Spinal cord (tissue), 10 donors: ENCODE measurements around the gene GATD1. TPM values are rescaled to one million over a fixed set of nuclear protein-coding genes. Genes with fewer than 3 reads are reported as not detected.

ENCODE experiments used
- DNase-seq, 6 donors: peaks; one replicate each; pipeline versions ENCODE4 v3.0.0 to v3.0.0-alpha.2; 2013 to 2015; ENCODE audit warnings: low spot score in 6 of 6, low read depth in 4 of 6
- H3K27ac ChIP-seq: one replicate; pipeline ENCODE4 v1.5.1; 2013; ENCODE audit warnings: low read depth, low read length, control low read depth
- H3K27me3 ChIP-seq: one replicate; pipeline ENCODE4 v1.6.1; 2013; ENCODE audit warnings: low read length; ENCODE audit not compliant: control insufficient read depth, insufficient read depth
- H3K36me3 ChIP-seq: one replicate; pipeline ENCODE4 v1.6.1; 2013; ENCODE audit warnings: low read length; ENCODE audit not compliant: control insufficient read depth, insufficient read depth
- H3K4me1 ChIP-seq: one replicate; pipeline ENCODE4 v1.6.1; 2013; ENCODE audit warnings: low read length; ENCODE audit not compliant: control insufficient read depth, insufficient read depth
- H3K4me3 ChIP-seq: one replicate; pipeline ENCODE4 v1.5.1; 2013; ENCODE audit warnings: low read depth, low read length, control low read depth
- H3K9me3 ChIP-seq: one replicate; pipeline ENCODE4 v1.6.1; 2013; ENCODE audit warnings: low read length; ENCODE audit not compliant: control insufficient read depth, insufficient read depth
- whole genome bisulfite sequencing: methylation state at CpG from one replicate; pipeline ENCODE4 v1.1.5; 2013; ENCODE audit warnings: missing lambda C conversion rate; ENCODE audit not compliant: insufficient coverage; 5-methylcytosine and 5-hydroxymethylcytosine counted together
- polyA plus RNA-seq, 2 donors: library from polyadenylated mRNA; unstranded; fragments of 120-200 nt; gene quantifications; one replicate each; pipeline ENCODE4 v1.2.1, GENCODE V29; 2013; ENCODE audit not compliant: insufficient read length in 2 of 2
- small RNA-seq: library from RNA; depleted of rRNA; stranded (forward); fragments of <200 nt; gene quantifications from one replicate; pipeline ENCODE3, GENCODE V24; 2014; ENCODE audit warnings: low replicate concordance
- total RNA-seq, 2 donors: library from RNA; depleted of rRNA in 1 of 2; stranded (reverse); fragments of 120-200 nt in 1 of 2; fragments of >200 nt in 1 of 2; gene quantifications; one replicate each; pipeline versions ENCODE4 v1.2.3 to v1.2.4, GENCODE V29; 2013 to 2014
- donor health status: healthy.

GATD1 gene
- total and polyA plus RNA-seq, 4 donors = 22.8 to 133 (median 70.9) TPM

DNA sequence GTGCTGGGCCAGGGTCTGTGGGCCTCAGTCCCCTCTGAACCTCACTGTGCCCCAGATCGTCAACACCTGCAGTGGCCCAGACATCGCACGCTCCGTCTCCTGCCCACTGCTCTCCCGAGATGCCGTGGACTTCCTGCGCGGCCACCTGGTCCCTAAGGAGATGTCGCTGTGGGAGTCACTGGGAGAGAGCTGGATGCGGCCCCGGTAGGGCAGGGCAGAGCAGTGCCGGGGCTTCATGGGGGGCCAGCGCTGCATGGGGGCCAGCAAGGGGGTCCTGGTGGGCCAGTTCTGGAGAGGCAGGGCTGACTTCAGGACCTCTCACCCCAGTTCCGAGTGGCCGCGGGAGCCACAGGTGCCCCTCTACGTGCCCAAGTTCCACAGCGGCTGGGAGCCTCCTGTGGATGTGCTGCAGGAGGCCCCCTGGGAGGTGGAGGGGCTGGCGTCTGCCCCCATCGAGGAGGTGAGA is 54.9 kb downstream of the GATD1 start:
- H3K36me3 ChIP-seq = no peaks in the 10 kb centered on the region
- H3K9me3 ChIP-seq = no peaks in the 10 kb centered on the region
- H3K4me1 ChIP-seq = peaks cover 31% of the 10 kb centered on the region
- 66% methylated on average over 13 of the region's 20 CpGs for WGBS
- peaks cover 78% of the 10 kb centered on the region for H3K27me3 ChIP-seq
- no peak overlapping the region for H3K27ac ChIP-seq
- DNase-seq = no peak
- no peak overlapping the region for H3K4me3 ChIP-seq

DNA sequence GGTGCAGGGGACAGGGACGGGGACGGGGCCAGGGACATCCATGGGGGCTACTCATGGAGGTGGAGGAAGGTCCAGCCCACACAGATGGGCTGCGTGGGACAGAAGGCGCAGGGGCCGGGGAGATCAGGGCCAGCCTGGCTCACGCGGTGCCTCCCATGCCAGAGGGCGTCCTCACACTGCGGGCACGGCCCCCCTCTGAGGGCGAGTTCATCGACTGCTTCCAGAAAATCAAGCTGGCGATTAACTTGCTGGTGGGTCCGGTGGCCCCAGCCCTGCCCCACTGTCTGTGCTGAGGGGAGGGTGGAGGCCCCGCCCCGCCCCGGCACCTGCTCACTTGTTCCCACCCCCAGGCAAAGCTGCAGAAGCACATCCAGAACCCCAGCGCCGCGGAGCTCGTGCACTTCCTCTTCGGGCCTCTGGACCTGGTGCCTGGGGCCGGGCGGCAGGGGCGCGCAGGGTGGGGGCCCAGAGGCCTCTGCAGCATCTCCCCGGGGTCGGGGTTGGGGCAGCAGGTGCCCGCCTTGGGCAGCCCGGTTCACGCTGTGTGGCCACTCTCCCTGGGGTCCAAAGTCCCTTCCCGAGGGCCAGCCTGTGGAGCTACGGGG is 55.4 kb downstream of the GATD1 start:
- H3K27ac ChIP-seq = no peak overlapping the region
- no peaks in the 10 kb centered on the region for H3K9me3 ChIP-seq
- WGBS = 31% methylated on average over 31 of the region's 33 CpGs
- peaks cover 26% of the 10 kb centered on the region for H3K4me1 ChIP-seq
- H3K36me3 ChIP-seq = no peaks in the 10 kb centered on the region
- no peak overlapping the region for H3K4me3 ChIP-seq
- no peak for DNase-seq
- peaks cover 73% of the 10 kb centered on the region for H3K27me3 ChIP-seq

DNA sequence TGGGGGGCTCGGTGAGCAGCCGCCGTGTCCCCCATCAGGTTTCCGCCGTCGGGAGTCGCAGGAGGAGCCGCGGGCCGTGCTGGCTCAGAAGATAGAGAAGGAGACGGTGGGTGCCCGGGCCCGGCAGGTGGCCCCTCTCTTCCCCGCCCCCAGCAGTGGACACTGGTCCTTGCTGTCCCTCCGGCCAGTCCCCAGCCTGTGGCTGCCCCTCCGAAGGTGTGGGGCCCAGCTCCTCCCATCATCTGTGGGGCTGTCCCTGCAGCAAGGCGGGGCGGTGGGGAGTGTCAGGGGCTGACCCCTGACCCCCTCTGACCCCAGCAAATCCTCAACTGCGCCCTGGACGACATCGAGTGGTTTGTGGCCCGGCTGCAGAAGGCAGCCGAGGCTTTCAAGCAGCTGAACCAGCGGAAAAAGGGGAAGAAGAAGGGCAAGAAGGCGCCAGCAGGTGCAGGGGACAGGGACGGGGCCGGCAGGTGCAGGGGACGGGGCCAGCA is 56.0 kb downstream of the GATD1 start:
- H3K4me1 ChIP-seq = peaks cover 20% of the 10 kb centered on the region
- 19% methylated on average over 28 of the region's 28 CpGs for WGBS
- H3K4me3 ChIP-seq = no peak overlapping the region

DNA sequence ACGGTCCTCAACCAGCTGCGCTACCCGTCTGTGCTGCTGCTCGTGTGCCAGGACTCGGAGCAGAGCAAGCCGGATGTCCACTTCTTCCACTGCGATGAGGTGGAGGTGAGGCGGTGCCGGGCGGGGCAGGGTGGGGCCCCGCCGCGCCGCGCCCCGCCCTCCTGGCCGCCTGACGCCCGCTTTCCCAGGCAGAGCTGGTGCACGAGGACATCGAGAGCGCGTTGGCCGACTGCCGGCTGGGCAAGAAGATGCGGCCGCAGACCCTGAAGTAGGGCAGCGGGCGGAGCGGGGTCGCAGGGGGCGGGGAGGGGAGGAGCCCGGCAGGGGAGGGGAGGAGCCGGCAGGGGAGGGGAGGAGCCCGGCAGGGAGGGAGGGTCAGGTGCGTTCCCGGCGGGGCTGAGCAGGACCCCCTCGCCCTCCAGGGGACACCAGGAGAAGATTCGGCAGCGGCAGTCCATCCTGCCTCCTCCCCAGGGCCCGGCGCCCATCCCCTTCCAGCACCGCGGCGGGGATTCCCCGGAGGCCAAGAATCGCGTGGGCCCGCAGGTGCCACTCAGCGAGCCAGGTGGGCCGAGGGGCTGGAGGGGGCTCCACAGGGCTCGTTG is 56.5 kb downstream of the GATD1 start:
- Histone ChIP-seq H3K9me3 (no peaks in the 10 kb centered on the region), H3K27me3 (peaks cover 63% of the 10 kb centered on the region), H3K36me3 (no peaks in the 10 kb centered on the region), H3K4me3 (no peak overlapping the region), H3K27ac (no peak overlapping the region), H3K4me1 (peaks cover 19% of the 10 kb centered on the region)
- WGBS = 2% methylated on average over 51 of the region's 53 CpGs
- DNase-seq = no peak

More for the DNA sequence above, 56.0 kb downstream of the GATD1 start:
- Histone ChIP-seq H3K27me3 (peaks cover 67% of the 10 kb centered on the region), H3K27ac (no peak overlapping the region), H3K36me3 (no peaks in the 10 kb centered on the region), H3K9me3 (no peaks in the 10 kb centered on the region)
- no peak for DNase-seq

DNA sequence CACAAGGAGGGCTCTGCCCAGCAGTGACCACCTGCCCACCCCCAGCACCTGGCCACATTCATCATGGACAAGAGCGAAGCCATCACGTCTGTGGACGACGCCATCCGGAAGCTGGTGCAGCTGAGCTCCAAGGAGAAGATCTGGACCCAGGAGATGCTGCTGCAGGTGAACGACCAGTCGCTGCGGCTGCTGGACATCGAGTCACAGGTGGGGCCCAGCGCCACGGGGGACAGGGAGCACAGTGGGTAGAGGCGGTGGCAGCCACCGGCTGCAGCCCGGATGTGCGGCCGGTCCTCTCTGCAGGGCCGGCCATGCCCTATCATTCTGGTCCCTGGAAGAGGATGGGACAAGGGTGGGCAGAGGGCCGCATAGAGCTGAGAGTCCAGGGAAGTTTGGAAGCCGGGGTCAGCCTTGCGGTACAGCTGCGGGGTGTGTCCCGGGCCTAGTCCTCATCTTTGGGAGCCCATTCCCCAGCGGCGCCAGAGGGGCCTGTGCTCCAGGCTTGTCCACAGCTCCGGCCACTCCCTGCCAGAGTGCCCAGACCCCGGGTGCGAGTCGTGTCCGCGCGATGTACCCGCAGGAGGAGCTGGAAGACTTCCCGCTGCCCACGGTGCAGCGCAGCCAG is 57.2 kb downstream of the GATD1 start:
- H3K36me3 ChIP-seq = no peaks in the 10 kb centered on the region
- no peak for DNase-seq
- peaks cover 19% of the 10 kb centered on the region for H3K4me1 ChIP-seq
- no peak overlapping the region for H3K4me3 ChIP-seq
- WGBS = 62% methylated on average over 35 of the region's 35 CpGs
- no peak overlapping the region for H3K27ac ChIP-seq
- peaks cover 56% of the 10 kb centered on the region for H3K27me3 ChIP-seq
- no peaks in the 10 kb centered on the region for H3K9me3 ChIP-seq

DNA sequence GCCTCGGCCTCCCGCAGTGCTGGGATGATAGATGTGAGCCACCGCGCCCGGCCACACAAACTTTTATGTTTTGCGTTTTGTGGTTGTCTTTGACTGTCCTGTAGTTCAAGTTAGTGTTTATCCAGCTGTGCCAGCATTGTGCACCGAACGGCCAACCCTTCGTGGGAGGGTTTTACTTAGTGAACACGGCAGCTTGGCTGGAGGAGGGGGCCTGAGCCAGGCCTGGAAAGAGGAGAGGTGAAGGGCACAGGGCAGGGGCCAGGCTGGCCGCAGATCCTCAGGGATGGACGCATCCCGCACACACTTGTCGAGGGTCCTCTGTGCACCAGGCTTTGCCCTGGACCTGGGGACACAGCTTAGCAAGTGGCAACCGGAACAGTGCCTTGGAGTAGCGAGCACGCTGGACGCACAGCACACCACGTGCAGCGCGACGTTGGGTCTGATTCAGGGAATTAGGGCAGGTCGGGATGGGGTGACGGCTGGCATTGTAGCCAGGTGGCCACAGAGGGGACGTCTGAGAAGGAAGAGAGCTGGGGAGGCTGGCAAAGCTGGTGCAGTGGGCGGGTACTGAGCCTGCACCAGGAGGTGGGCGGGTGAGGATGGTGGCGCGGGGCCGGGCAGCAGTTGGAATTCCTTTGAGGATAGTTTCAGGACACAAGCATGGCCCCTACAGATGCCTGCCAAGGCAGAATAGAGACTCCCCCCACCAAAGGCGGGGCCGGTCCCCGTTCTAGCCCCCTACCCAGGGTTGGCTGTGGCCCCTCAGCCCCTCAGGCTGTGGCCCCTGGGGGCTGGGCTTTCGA is 57.9 kb downstream of the GATD1 start:
- no peak overlapping the region for H3K4me3 ChIP-seq
- no peak for DNase-seq
- H3K9me3 ChIP-seq = no peaks in the 10 kb centered on the region
- H3K36me3 ChIP-seq = no peaks in the 10 kb centered on the region
- peaks cover 19% of the 10 kb centered on the region for H3K4me1 ChIP-seq
- no peak overlapping the region for H3K27ac ChIP-seq
- 81% methylated on average over 34 of the region's 34 CpGs for WGBS
- peaks cover 49% of the 10 kb centered on the region for H3K27me3 ChIP-seq

Small RNA genes lying within 50 kb of the gene (small RNA-seq; reads per million reads assigned to genes)
- gene SNORA52 = not detected

Other genes starting within 250 kb of the GATD1 start
- 10 to 100 TPM; 31.7 to 66.3 TPM for gene HRAS, start 241.9 kb downstream of the GATD1 start, total RNA-seq
- gene HRAS, start 241.9 kb downstream of the GATD1 start, polyA plus RNA-seq = 100 to 1,000 TPM; 132 to 147 TPM
- 1 to 10 TPM; 1.8 to 2.9 TPM for gene LRRC56, start 240.0 kb downstream of the GATD1 start, total RNA-seq
- gene LRRC56, start 240.0 kb downstream of the GATD1 start, polyA plus RNA-seq = 1 to 10 TPM; 6.4 to 8.0 TPM
- gene LMNTD2, start 216.7 kb downstream of the GATD1 start, total RNA-seq = 1 to 10 TPM in 1 of 2 donors, under 1 TPM in 1; 0.79 to 1.4 TPM
- gene LMNTD2, start 216.7 kb downstream of the GATD1 start, polyA plus RNA-seq = 1 to 10 TPM; 5.2 to 7.6 TPM
- gene RASSF7, start 216.5 kb downstream of the GATD1 start, total RNA-seq = 10 to 100 TPM in 1 of 2 donors, 1 to 10 TPM in 1; 9.2 to 18.3 TPM
- gene RASSF7, start 216.5 kb downstream of the GATD1 start, polyA plus RNA-seq = 10 to 100 TPM; 25.9 to 36.8 TPM
- gene PHRF1, start 201.0 kb downstream of the GATD1 start, total RNA-seq = 10 to 100 TPM; 14.7 to 20.9 TPM
- 10 to 100 TPM; 25.8 to 28.4 TPM for gene PHRF1, start 201.0 kb downstream of the GATD1 start, polyA plus RNA-seq
- gene IRF7, start 161.5 kb downstream of the GATD1 start, total RNA-seq = 10 to 100 TPM in 1 of 2 donors, 1 to 10 TPM in 1; 3.9 to 16.8 TPM
- 10 to 100 TPM; 10.4 to 17.1 TPM for gene IRF7, start 161.5 kb downstream of the GATD1 start, polyA plus RNA-seq
- 1 to 10 TPM in 1 of 2 donors, not detected in 1; 2.5 TPM for gene CDHR5, start 152.5 kb downstream of the GATD1 start, total RNA-seq
- gene CDHR5, start 152.5 kb downstream of the GATD1 start, polyA plus RNA-seq = 1 to 10 TPM in 1 of 2 donors, under 1 TPM in 1; 0.71 to 1.5 TPM
- under 1 TPM in 1 of 2 donors, not detected in 1; 0.88 TPM for gene SCT, start 150.3 kb downstream of the GATD1 start, total RNA-seq
- gene SCT, start 150.3 kb downstream of the GATD1 start, polyA plus RNA-seq = 1 to 10 TPM in 1 of 2 donors, not detected in 1; 1.4 TPM
- under 1 TPM in 1 of 2 donors, not detected in 1; 0.72 TPM for gene DRD4, start 140.2 kb downstream of the GATD1 start, total RNA-seq
- gene DRD4, start 140.2 kb downstream of the GATD1 start, polyA plus RNA-seq = 1 to 10 TPM; 5.4 to 5.6 TPM
- 10 to 100 TPM; 45.3 to 77.8 TPM for gene DEAF1, start 82.3 kb downstream of the GATD1 start, total RNA-seq
- 100 to 1,000 TPM; 230 to 242 TPM for gene DEAF1, start 82.3 kb downstream of the GATD1 start, polyA plus RNA-seq
- 10 to 100 TPM; 10.0 to 20.1 TPM for gene TMEM80, start 81.7 kb downstream of the GATD1 start, total RNA-seq
- 10 to 100 TPM; 25.8 to 38.9 TPM for gene TMEM80, start 81.7 kb downstream of the GATD1 start, polyA plus RNA-seq
- gene EPS8L2, start 71.3 kb downstream of the GATD1 start, total RNA-seq = 1 to 10 TPM; 4.5 to 8.6 TPM
- gene EPS8L2, start 71.3 kb downstream of the GATD1 start, polyA plus RNA-seq = 10 to 100 TPM; 11.3 to 15.1 TPM
- gene TALDO1, start 30.0 kb downstream of the GATD1 start, total RNA-seq = 100 to 1,000 TPM; 104 to 124 TPM
- gene TALDO1, start 30.0 kb downstream of the GATD1 start, polyA plus RNA-seq = 100 to 1,000 TPM; 158 to 160 TPM
- 10 to 100 TPM; 13.0 to 23.4 TPM for gene CEND1, start 12.6 kb upstream of the GATD1 start, total RNA-seq
- gene CEND1, start 12.6 kb upstream of the GATD1 start, polyA plus RNA-seq = 100 to 1,000 TPM; 162 to 176 TPM
- gene SLC25A22, start 20.8 kb upstream of the GATD1 start, total RNA-seq = 10 to 100 TPM; 17.5 to 17.6 TPM
- 10 to 100 TPM; 55.0 to 69.2 TPM for gene SLC25A22, start 20.8 kb upstream of the GATD1 start, polyA plus RNA-seq
- gene PIDD1, start 27.7 kb upstream of the GATD1 start, total RNA-seq = 1 to 10 TPM; 5.4 to 8.9 TPM
- 10 to 100 TPM; 21.2 to 28.9 TPM for gene PIDD1, start 27.7 kb upstream of the GATD1 start, polyA plus RNA-seq
- gene RPLP2, start 32.5 kb upstream of the GATD1 start, total RNA-seq = 1,000 to 10,000 TPM in 1 of 2 donors, 100 to 1,000 TPM in 1; 139 to 1,150 TPM
- 100 to 1,000 TPM; 862 to 919 TPM for gene RPLP2, start 32.5 kb upstream of the GATD1 start, polyA plus RNA-seq
- gene PNPLA2, start 41.4 kb upstream of the GATD1 start, total RNA-seq = 10 to 100 TPM in 1 of 2 donors, 1 to 10 TPM in 1; 9.1 to 18.2 TPM
- 10 to 100 TPM; 38.8 to 49.9 TPM for gene PNPLA2, start 41.4 kb upstream of the GATD1 start, polyA plus RNA-seq
- 1 to 10 TPM; 2.4 to 9.4 TPM for gene CRACR2B, start 50.4 kb upstream of the GATD1 start, total RNA-seq
- gene CRACR2B, start 50.4 kb upstream of the GATD1 start, polyA plus RNA-seq = 10 to 100 TPM in 1 of 2 donors, 1 to 10 TPM in 1; 7.4 to 12.1 TPM
- 100 to 1,000 TPM in 1 of 2 donors, 10 to 100 TPM in 1; 71.8 to 185 TPM for gene CD151, start 55.5 kb upstream of the GATD1 start, total RNA-seq
- 100 to 1,000 TPM in 1 of 2 donors, 10 to 100 TPM in 1; 95.4 to 134 TPM for gene CD151, start 55.5 kb upstream of the GATD1 start, polyA plus RNA-seq
- 100 to 1,000 TPM in 1 of 2 donors, 10 to 100 TPM in 1; 34.7 to 160 TPM for gene POLR2L, start 65.0 kb upstream of the GATD1 start, total RNA-seq
- 100 to 1,000 TPM; 118 to 130 TPM for gene POLR2L, start 65.0 kb upstream of the GATD1 start, polyA plus RNA-seq
- gene TSPAN4, start 65.4 kb upstream of the GATD1 start, total RNA-seq = 100 to 1,000 TPM in 1 of 2 donors, 10 to 100 TPM in 1; 27.2 to 151 TPM
- 10 to 100 TPM; 57.4 to 99.8 TPM for gene TSPAN4, start 65.4 kb upstream of the GATD1 start, polyA plus RNA-seq
- gene CHID1, start 133.3 kb upstream of the GATD1 start, total RNA-seq = 10 to 100 TPM; 36.1 to 63.0 TPM
- gene CHID1, start 133.3 kb upstream of the GATD1 start, polyA plus RNA-seq = 100 to 1,000 TPM in 1 of 2 donors, 10 to 100 TPM in 1; 98.8 to 105 TPM
- gene AP2A2, start 148.4 kb upstream of the GATD1 start, total RNA-seq = 10 to 100 TPM; 46.4 to 55.3 TPM
- gene AP2A2, start 148.4 kb upstream of the GATD1 start, polyA plus RNA-seq = 100 to 1,000 TPM; 109 to 132 TPM